Renal pelvis (tissue), 4 donors: ENCODE data around the gene UBAC1. TPM values are rescaled to one million over a fixed set of nuclear protein-coding genes. Genes with fewer than 3 reads are reported as not detected.
"Not testable (repeated sequence)": the region's sequence is repeated elsewhere in the genome, so short reads cannot be mapped to it uniquely, and the experiment has no call there.

Experiments used
- DNase-seq: peaks from one replicate; pipeline ENCODE4 v3.0.0-alpha.2; 2013
- polyA plus RNA-seq, 3 donors: library from polyadenylated mRNA; unstranded; fragments of 120-200 nt; gene quantifications; one replicate each; pipeline ENCODE4 v1.2.1, GENCODE V29; 2013; ENCODE audit not compliant: insufficient read length in 3 of 3

UBAC1 gene
- polyA plus RNA-seq, 3 donors, result 32.7 to 38.1 (median 32.8) TPM

DNA sequence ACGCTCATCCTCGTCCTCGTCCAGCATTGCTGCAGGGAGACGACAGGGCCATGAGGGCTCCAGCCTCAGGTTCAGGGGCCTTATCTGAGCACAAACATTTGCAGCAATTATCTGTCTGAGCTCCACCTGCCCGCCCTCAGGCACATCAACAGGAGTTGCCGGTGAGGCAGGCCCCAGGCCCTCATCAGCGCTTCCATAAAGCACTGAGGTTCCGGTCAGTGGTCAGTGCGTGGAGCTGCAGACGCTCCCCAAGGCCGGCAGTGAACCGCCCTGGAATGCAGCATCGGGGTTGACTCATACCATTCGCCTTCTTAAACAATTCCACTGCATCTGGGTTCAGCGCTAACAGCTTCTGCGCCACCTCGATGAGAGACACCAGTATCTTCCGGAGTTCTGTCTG, 15.2 kb downstream of the UBAC1 start:
- no peak for DNase-seq

DNA sequence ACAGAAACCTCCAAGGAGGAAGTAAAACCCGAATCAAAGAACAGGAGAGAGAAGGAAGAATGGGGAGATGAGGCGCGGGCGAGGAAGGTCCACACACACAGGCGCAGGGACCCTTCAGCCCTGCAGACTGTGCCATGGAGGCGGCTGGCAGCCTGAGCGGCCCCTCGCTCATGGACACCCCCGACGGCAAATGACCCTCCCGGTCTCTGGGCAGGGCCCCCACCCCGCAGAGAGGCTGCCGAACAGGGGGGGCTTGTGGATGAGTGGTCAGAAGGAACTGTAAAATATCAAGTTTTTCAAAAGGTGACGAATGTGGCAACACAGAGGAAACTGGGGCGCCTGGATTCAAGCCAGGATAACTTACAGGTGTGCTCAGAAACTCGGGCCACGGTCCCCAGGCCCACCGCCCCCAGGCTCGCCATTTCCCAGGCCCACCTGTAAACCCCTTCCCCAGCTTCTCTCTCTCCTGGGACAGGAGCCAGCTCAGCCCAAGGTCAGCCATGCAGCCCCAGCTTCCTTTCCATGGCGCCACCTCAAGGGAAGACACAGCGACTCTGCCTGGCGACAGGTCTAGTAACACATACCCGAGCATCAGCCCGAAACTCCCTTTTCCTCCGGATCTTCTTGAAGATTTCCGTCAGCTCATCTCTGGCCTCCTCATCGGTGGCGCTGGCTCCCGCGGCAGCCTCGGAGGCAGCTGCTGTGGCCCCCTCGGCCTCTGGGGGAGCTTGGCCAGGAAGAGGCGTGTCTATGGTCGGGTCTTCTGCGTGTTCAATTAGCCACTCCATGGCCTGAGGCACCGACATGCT, 16.5 kb downstream of the UBAC1 start:
- no peak for DNase-seq

DNA sequence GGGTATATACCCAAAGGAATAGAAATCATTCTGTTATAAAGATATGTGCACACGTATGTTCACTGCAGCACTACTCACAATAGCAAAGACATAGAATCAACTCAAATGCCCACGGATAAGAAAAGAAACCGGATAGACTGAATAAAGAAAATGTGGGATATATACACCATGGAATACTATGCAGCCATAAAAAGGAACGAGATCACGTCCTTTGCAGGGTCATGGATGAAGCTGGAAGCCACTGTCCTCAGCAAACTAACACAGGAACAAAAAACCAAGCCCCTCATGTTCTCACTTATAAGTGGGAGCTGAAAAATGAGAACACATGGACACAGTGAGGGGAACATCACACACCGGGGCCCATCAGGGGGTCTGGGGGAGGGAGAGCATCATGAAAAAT, 17.6 kb downstream of the UBAC1 start:
- DNase-seq, result not testable (repeated sequence)

DNA sequence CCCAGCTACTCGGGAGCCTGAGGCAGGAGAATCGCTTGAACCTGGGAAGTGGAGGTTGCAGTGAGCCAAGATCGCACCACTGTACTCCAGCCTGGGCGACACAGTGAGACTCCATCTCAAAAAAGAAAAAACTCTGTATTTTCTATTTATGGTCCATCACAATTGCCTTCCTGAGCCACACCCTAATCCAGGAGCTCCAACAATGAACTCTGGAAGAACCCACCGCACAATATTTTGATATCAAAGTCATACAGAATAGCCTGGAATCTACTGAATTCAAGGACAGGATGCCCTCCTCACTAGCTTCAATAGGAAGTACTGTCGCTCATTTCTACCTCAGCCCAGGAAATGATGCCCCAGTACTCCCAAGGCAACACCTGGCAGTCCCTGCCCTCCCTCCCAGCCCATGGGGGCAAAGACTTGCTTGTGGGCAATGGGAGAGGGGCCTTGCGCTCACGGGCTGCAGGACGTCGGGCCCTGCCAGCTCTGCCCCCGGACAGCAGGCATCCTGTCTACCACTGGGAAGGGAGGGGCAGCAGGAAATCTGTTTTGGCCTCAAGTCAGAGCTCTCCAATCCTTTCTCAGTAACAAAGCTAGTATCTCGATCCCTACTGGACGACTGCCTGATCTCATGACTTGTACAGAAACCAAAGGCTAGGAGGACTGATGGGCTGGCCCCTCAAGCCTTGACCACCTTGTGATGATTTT, 19.7 kb downstream of the UBAC1 start:
- DNase-seq, result no peak

DNA sequence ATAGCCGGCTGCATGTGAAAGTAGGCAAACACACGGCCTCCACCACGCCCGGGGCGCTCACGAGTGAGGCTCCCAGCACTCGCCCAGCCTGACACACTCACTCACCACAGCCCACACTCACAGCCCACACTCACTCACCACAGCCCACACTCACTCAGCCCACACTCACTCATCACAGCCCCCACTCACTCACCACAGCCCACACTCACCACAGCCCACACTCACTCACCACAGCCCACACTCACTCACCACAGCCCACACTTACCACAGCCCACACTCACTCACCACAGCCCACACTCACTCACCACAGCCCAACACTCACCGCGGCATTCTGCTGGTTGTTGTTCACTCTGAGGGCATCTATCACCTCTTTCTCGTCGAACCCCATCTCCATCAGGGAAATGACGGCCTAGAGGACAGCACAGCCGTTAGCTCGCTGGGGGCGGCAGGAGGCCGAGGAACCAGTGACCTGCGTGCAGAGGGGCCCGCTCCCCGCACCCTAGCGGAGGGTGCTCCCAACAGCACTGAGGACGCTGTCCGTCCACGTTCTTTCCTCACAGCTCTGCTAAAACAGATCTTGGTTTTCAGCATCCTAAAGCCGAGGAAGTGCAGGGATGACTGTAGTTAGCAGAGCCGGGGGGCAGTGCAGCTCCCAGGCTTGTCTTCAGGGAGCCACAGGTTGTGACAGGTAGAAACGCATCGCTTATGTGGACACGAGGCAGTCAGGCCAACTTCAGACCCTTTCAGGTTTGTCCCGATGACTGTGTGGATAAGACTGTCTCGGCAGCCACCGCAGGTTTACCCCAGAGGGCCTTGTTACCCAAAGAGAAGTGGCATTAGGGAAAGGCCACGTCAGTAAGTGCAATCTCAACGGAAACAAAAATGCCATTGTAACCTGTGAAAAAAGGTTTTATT, 21.6 kb downstream of the UBAC1 start:
- DNase-seq, result no peak

GRCh38 chr9:135937521-135938489, 23.4 kb downstream of the UBAC1 start:
- no peak for DNase-seq

- DNase-seq, result no peak
Measured at GRCh38 chr9:135933114-135933513, 28.1 kb downstream of the UBAC1 start.

GRCh38 chr9:135932656-135933055, 28.5 kb downstream of the UBAC1 start:
- no peak for DNase-seq

DNA sequence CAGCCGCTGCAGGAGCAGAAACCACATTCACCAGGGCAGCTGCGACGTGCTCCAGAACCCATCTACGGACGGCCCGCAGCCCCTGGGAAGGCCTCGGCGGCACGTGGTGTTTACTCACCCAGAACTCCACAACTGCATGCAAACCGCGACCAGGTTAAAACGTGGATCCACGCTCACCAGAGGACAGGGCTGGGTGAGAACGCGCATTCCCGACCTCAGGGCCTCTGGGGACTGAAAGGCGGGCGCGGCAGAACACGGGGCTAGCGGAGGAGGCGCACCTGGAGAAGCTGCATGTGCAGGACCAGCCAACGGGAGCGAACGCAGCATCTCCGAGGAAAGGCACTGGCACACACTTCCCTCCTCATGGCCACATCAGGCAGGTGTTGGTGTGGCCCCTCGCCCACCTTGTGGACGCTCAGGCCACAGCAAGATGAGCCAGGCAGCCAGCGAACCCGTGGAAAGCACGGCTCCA, 29.8 kb downstream of the UBAC1 start:
- DNase-seq, result no peak

- no peak for DNase-seq
Measured at GRCh38 chr9:135930446-135931345, 30.5 kb downstream of the UBAC1 start.

GRCh38 chr9:135929656-135930445, 31.3 kb downstream of the UBAC1 start:
- no peak for DNase-seq

- DNase-seq, result no peak
Measured at GRCh38 chr9:135928731-135929655, 32.2 kb downstream of the UBAC1 start.

- no peak for DNase-seq
Measured at GRCh38 chr9:135928074-135928730, 33.0 kb downstream of the UBAC1 start.

GRCh38 chr9:135927195-135928013, 33.8 kb downstream of the UBAC1 start:
- no peak for DNase-seq

DNA sequence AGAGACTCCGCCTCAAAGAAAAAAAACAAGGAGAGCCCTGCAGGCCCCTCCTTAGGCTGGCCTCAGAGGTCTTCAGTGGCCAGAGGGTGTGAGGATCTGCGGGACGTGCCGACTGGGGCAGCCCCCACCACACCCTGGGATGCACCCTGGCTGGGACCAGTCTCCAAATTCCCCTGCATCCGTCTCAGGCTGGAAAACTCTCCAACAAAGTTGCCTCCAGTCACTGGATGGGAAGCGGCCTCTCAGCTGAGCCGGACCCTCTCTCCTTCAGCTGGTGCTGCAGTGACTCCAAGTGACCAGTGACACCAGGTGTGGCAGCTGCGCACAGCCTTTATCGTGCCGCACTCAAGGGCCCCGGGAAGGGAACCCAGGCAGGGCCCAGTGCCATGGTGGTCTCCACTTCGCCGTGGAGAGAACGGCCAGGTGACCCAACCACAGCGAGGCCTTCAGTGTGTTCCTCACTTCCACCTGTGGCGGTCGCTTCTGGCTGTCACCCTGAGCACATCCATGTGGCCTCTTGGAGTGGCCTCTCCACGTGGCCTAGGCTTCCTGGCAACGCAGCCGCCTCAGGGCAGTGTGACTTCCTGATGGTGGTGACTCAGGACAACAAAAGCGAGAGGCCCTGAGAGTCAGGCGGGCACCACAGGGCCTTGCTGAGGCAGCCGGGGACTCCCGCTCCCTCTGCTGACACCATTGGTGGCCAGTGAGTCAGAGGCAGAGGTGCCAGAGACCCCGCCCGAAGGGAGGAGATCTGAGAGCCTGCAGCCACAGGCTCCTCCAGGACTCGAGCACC, 34.6 kb downstream of the UBAC1 start:
- no peak for DNase-seq
